HepG2 (cell line): ENCODE measurements around the gene IAPP. TPM values are rescaled to one million over a fixed set of nuclear protein-coding genes. Genes with fewer than 3 reads are reported as not detected.
A peak's percentile ranks its signal among the peaks of the same experiment; 100 is the strongest.

Experiments used
- ATAC-seq: fragments of 200-7000 bp; cut with Tn5 transposase; 3 replicates; pipeline ENCODE4 v1.9.1; 2020; ENCODE audit warnings: mild to moderate bottlenecking, moderate library complexity
- BruUV-seq: library from RNA; stranded (reverse); fragments of 400-500 nt; replicated peaks from 2 replicates; lab custom pipeline; 2021; lab: Mats Ljungman, UMichigan
- CTCF ChIA-PET: fragments of 300-600 bp; formaldehyde crosslinking; extraction: SDS; loops from one replicate; lab custom pipeline; 2021; ENCODE audit warnings: low total read pairs, inconsistent platforms, low intra/inter-chr PET ratio; lab: Yijun Ruan, JAX
- POLR2A ChIA-PET: fragments of 350-600 bp; sonication (Branson Sonifier 250); formaldehyde crosslinking; loops from one replicate; lab custom pipeline; 2020; ENCODE audit warnings: antibody characterized with exemption, inconsistent platforms; lab: Yijun Ruan, JAX
- DNase-seq: peaks from one replicate; pipeline ENCODE4 v3.0.0-alpha.2; 2015; ENCODE audit warnings: low spot score
- FAIRE-seq: peaks from 3 replicates; lab custom pipeline; 2011; peaks lifted over from hg19 to GRCh38; lab: Jason Lieb, UNC
- H2AFZ ChIP-seq: one replicate; pipeline ENCODE4 v1.6.1; 2011; ENCODE audit warnings: low read length, inconsistent platforms
- H3K27ac ChIP-seq: fragments of 300-600 bp; 3 replicates; pipeline ENCODE4 v1.8.0; 2011; ENCODE audit warnings: mixed run types, mild to moderate bottlenecking, mixed read lengths, low read length, inconsistent platforms; ENCODE audit not compliant: insufficient read depth; ENCODE audit errors: extremely low read length
- H3K27me3 ChIP-seq, 2 experiments: fragments of 200-600 bp in 1 of 2; 2 replicates in 1 of 2; 3 replicates in 1 of 2; pipeline versions ENCODE4 v1.6.0 to v1.8.0; 2011; ENCODE audit warnings: low read length in 2 of 2, mild to moderate bottlenecking in 2 of 2, moderate library complexity in 2 of 2, inconsistent platforms in 1 of 2; ENCODE audit not compliant: insufficient read depth in 2 of 2, control insufficient read depth in 1 of 2
- H3K36me3 ChIP-seq, 2 experiments: fragments of 200-600 bp in 1 of 2; replicated peaks in 1 of 2; 2 replicates in 1 of 2; 3 replicates in 1 of 2; pipeline versions ENCODE4 v1.5.1 to v1.8.0; 2011; ENCODE audit warnings: low read length in 2 of 2, inconsistent platforms in 1 of 2; ENCODE audit not compliant: insufficient read depth in 2 of 2, control insufficient read depth in 1 of 2
- H3K4me1 ChIP-seq: 2 replicates; pipeline ENCODE4 v1.5.1; 2012; ENCODE audit warnings: low read length, inconsistent platforms; ENCODE audit not compliant: insufficient read depth
- H3K4me2 ChIP-seq: 2 replicates; pipeline ENCODE4 v1.6.0; 2011; ENCODE audit warnings: low read depth, low read length, inconsistent platforms
- H3K4me3 ChIP-seq, 3 experiments: fragments of 200-600 bp in 1 of 3; sonication (generic), shearing (Covaris generic) in 1 of 3; replicated peaks in 1 of 3; 2 replicates each; pipeline ENCODE4 v1.5.1; 2011 to 2016; ENCODE audit warnings: low read length in 3 of 3, inconsistent platforms in 2 of 3, low read depth in 2 of 3, mild to moderate bottlenecking in 2 of 3, control low read depth in 1 of 3, mixed read lengths in 1 of 3; ENCODE audit not compliant: insufficient read depth in 1 of 3
- H3K79me2 ChIP-seq: one replicate; pipeline ENCODE4 v1.6.1; 2011; ENCODE audit warnings: low read length, inconsistent platforms; ENCODE audit not compliant: insufficient read depth
- H3K9ac ChIP-seq: 2 replicates; pipeline ENCODE4 v1.6.0; 2011; ENCODE audit warnings: mild to moderate bottlenecking, low read depth, low read length, inconsistent platforms; ENCODE audit not compliant: insufficient read depth
- H3K9me3 ChIP-seq: 2 replicates; pipeline ENCODE4 v1.5.1; 2012; ENCODE audit warnings: mild to moderate bottlenecking, low read length
- H4K20me1 ChIP-seq: 2 replicates; pipeline ENCODE4 v1.6.0; 2011; ENCODE audit warnings: inconsistent platforms, mild to moderate bottlenecking, low read length, moderate library complexity; ENCODE audit not compliant: insufficient read depth
- AGO2 ChIP-seq: fragments of 200-400 bp; formaldehyde crosslinking; optimal IDR thresholded peaks from 2 replicates; pipeline ENCODE3; 2017; ENCODE audit warnings: mild to moderate bottlenecking, low read depth, low read length, moderate library complexity
- CHD2 ChIP-seq: IDR thresholded peaks from 2 replicates; pipeline ENCODE4 v1.6.1; 2011; ENCODE audit warnings: low read depth, low read length, improper control_type of control experiment
- FOXA1 ChIP-seq, 2 experiments: fragments of 450-650 bp in 1 of 2; sonication (generic) in 1 of 2; formaldehyde crosslinking in 1 of 2; IDR thresholded peaks; 2 replicates each; pipeline versions ENCODE4 v1.4.0 to v1.6.1; 2016 to 2020; ENCODE audit warnings: missing genetic modification reagents in 1 of 2
- FOXM1 ChIP-seq: sonication (generic); formaldehyde crosslinking; IDR thresholded peaks from 2 replicates; pipeline ENCODE4 v1.5.0; 2020; ENCODE audit warnings: missing genetic modification reagents
- GATAD1 ChIP-seq: IDR thresholded peaks from 2 replicates; pipeline ENCODE4 v1.6.1; 2016; ENCODE audit warnings: missing genetic modification reagents, missing compliant biosample characterization
- GLMP ChIP-seq: sonication (generic); formaldehyde crosslinking; IDR thresholded peaks from 2 replicates; pipeline ENCODE4 v1.9.0; 2021; ENCODE audit warnings: missing genetic modification reagents, mild to moderate bottlenecking, borderline replicate concordance
- NFYB ChIP-seq: sonication (generic); formaldehyde crosslinking; IDR thresholded peaks from 2 replicates; pipeline ENCODE4 v1.4.0; 2020; ENCODE audit warnings: missing genetic modification reagents
- SALL1 ChIP-seq: sonication (generic); formaldehyde crosslinking; IDR thresholded peaks from 2 replicates; pipeline ENCODE4 v1.8.0; 2022; ENCODE audit warnings: mild to moderate bottlenecking, missing genetic modification reagents
- SIN3B ChIP-seq: fragments of 150-350 bp; IDR thresholded peaks from 2 replicates; pipeline ENCODE4 v1.6.1; 2014; ENCODE audit warnings: low read length
- TCF12 ChIP-seq, 2 experiments: fragments of 450-650 bp in 1 of 2; sonication (generic) in 1 of 2; formaldehyde crosslinking in 1 of 2; IDR thresholded peaks; 2 replicates each; pipeline versions ENCODE4 v1.6.1 to v1.8.0; 2017 to 2022; ENCODE audit warnings: antibody characterized with exemption in 1 of 2, mild to moderate bottlenecking in 1 of 2, missing genetic modification reagents in 1 of 2, moderate library complexity in 1 of 2
- TEF ChIP-seq: sonication (generic); formaldehyde crosslinking; IDR thresholded peaks from 2 replicates; pipeline ENCODE4 v1.5.0; 2020; ENCODE audit warnings: missing genetic modification reagents
- ZBTB7A ChIP-seq: sonication (generic); formaldehyde crosslinking; IDR thresholded peaks from 2 replicates; pipeline ENCODE4 v1.8.0; 2022; ENCODE audit warnings: mild to moderate bottlenecking, missing genetic modification reagents
- ZNF138 ChIP-seq: sonication (generic); formaldehyde crosslinking; IDR thresholded peaks from 2 replicates; pipeline ENCODE4 v1.5.0; 2020; ENCODE audit warnings: mild to moderate bottlenecking, low read depth, missing genetic modification reagents
- ZNF34 ChIP-seq: sonication (generic); formaldehyde crosslinking; IDR thresholded peaks from 2 replicates; pipeline ENCODE4 v1.4.0; 2020; ENCODE audit warnings: mild to moderate bottlenecking, missing genetic modification reagents, borderline replicate concordance
- ZNF567 ChIP-seq: sonication (generic); formaldehyde crosslinking; IDR thresholded peaks from 2 replicates; pipeline ENCODE4 v1.8.1; 2023; ENCODE audit warnings: mild to moderate bottlenecking, missing genetic modification reagents, borderline replicate concordance
- ZNF761 ChIP-seq: sonication (generic); formaldehyde crosslinking; conservative IDR thresholded peaks from 2 replicates; pipeline ENCODE4 v1.4.0; 2020; ENCODE audit warnings: mild to moderate bottlenecking, missing genetic modification reagents
- in situ Hi-C: cut with HindIII; loops from 2 replicates; pipeline ENCODE4 v1.10.0; 2017; ENCODE audit warnings: low pct_unique_long_range_greater_than_20kb; ENCODE audit not compliant: extremely low pct_ligation_motif_present
- intact Hi-C: fragments of 100-400 bp; cut with micrococcal nuclease; formaldehyde crosslinking; loops from one replicate; pipeline ENCODE4 v1.10.0; 2022; ENCODE audit not compliant: unreplicated experiment
- polyA plus RNA-seq, 8 experiments: library from polyadenylated mRNA; depleted of rRNA in 3 of 8; stranded (reverse) in 7 of 8; unstranded in 1 of 8; fragments of >200 nt; fragmentation: Illumina TruSeq in 4 of 8; extraction: Trizol in 4 of 8; gene quantifications; 2 replicates each; pipeline versions ENCODE4 v1.2.1 to v1.2.3, GENCODE V29; 2011 to 2016; ENCODE audit warnings: low read depth in 4 of 8, missing spikeins in 1 of 8, mixed read lengths in 1 of 8; ENCODE audit not compliant: insufficient read depth in 1 of 8
- total RNA-seq, 5 experiments: library from RNA; depleted of rRNA; stranded (reverse); fragments of >200 nt; fragmentation: Illumina TruSeq; extraction: Trizol; gene quantifications; 2 replicates each; pipeline ENCODE4 v1.2.3, GENCODE V29; 2016; ENCODE audit warnings: low read depth in 1 of 5

IAPP gene
- total and polyA plus RNA-seq, 2 of the 13 experiments (the other 11 are each of a cell fraction or from before 2014, with no cell fraction given), result not detected

DNA sequence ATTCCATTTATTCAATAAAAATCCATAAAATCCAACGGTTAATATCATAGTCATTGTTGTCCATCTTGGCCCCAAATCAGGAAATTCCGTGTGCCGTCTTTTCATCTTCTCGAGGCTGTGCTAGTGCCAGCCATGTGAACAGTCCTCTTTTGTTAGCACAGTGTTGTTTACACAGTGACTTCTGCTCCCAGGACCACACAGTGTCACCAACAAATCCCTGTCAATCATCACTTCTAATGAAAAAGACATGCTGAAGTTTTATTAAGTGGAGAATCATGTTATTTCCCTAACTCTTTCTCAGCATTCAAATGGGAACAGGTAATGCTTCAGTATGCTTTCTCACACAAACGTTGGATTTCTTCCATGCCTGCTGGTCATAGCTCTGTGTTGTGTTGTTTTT, 36.0 kb upstream of the IAPP start (continued):
- no peak for TF ChIP-seq GLMP (CRISPR knock-in tag)
- TF ChIP-seq ZNF34, result no peak
- no peak for TF ChIP-seq FOXA1 (IDR thresholded peaks at IDR 0.05)
- peak; percentile 75 for TF ChIP-seq FOXA1 (CRISPR knock-in tag; IDR thresholded peaks at IDR 0.05)
- TF ChIP-seq AGO2, result no peak
- TF ChIP-seq SALL1 (CRISPR knock-in tag), result peak; percentile 38; the same call in 1 of the 2 replicates
- no peak for TF ChIP-seq TCF12 (IDR thresholded peaks at IDR 0.05)
- no peak for TF ChIP-seq TCF12 (CRISPR knock-in tag; IDR thresholded peaks at IDR 0.05)
- no peak for TF ChIP-seq FOXM1 (CRISPR knock-in tag)
- TF ChIP-seq ZBTB7A (CRISPR knock-in tag), result no peak
- TF ChIP-seq GATAD1, result no peak
- TF ChIP-seq ZNF138 (CRISPR knock-in tag), result no peak
- TF ChIP-seq CHD2, result no peak
- no peak for TF ChIP-seq SIN3B
- TF ChIP-seq TEF, result no peak

DNA sequence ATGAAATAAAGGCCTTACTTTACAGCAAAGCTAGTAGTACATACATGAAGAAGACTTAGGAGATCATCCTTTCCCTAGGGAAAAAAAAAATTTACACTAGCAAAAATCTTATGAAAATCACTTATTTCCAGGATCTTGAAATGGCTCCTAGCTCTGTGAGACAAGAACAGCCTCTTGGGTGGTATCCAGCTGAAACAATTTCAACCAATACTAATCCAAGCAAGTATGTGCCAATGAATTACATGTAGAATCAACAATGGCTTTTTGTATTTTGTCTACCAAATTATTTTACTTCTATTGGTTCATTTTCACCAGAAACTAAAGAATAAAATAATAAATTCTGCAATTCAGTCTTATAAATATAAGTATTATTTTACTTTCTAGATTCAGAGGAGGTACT, 35.2 kb upstream of the IAPP start:
- no peak overlapping the region for H3K4me2 ChIP-seq
- ChIA-PET CTCF (no interaction called here), POLR2A (no interaction called here)
- H3K36me3 ChIP-seq, result no peaks in the 10 kb centered on the region
- no peaks in the 10 kb centered on the region for H4K20me1 ChIP-seq
- BruUV-seq, result no TSS peak
- in situ Hi-C loops (no loop called here), intact Hi-C loops (no loop called here)
- H3K4me1 ChIP-seq, result 0 out of 2 replicates have a peak, but pooled peaks cover 7% of the 10 kb centered on the region
- ATAC-seq, result no peak
- FAIRE-seq, result no peak
- no peaks in the 10 kb centered on the region for H3K27me3 ChIP-seq
- H3K4me3 ChIP-seq, result no peak overlapping the region
- H3K27ac ChIP-seq, result no peak overlapping the region
- no peak for DNase-seq
- H3K9me3 ChIP-seq, result peaks cover 3% of the 10 kb centered on the region
- no peak overlapping the region for H3K9ac ChIP-seq
- no peaks in the 10 kb centered on the region for H3K79me2 ChIP-seq
- TF ChIP-seq ZNF567 (CRISPR knock-in tag) (no peak), ZNF761 (CRISPR knock-in tag) (no peak), NFYB (CRISPR knock-in tag) (no peak)
- no peak overlapping the region for H2AFZ ChIP-seq
